ENCODE measurements around the gene TMOD4. TPM values are rescaled to one million over a fixed set of nuclear protein-coding genes. Genes with fewer than 3 reads are reported as not detected.

TMOD4 gene
- total RNA-seq, 1 donor from 2014 or later: 1.5 TPM

DNA sequence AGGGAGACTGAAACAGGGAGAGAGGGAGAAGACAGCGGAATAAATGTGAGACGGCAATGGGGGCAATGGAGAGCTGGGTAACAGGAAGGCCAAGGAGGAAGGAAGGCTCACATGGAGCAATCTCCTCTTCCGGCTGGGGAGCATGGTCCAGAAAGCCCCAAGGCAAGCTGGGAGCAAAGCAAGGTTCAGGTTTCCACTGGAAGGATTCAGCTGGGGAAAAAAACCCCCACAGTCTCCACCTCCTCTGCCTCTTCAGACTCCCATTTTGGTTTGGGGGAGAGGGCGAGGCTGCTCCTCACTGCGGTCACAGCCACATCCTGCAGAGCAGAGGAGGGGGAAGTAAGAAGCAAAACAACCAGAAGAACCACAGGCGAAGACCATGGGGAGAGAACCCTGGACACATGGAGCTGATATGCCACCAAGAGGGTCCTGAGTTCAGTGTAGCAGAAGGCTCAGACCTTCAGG, 18.7 kb downstream of the TMOD4 start:
- DNase-seq (ENCODE audit: low spot score, unreplicated experiment): no peak
- Mint-ChIP-seq H3K27ac (no peak overlapping the region), H3K9me3 (ENCODE audit: low read depth) (no peaks in the 10 kb centered on the region), H3K27me3 (no peaks in the 10 kb centered on the region), H3K36me3 (ENCODE audit: insufficient read depth) (peaks cover 16% of the 10 kb centered on the region), H3K4me1 (ENCODE audit: low read depth) (no peaks in the 10 kb centered on the region), H3K4me3 (ENCODE audit: low read depth) (no peak overlapping the region)
- no peak for TF ChIP-seq CTCF (IDR thresholded peaks at IDR 0.05; ENCODE audit: unreplicated experiment)

GRCh38 chr1:151156515-151156819, 19.3 kb downstream of the TMOD4 start, which contains the start of gene TNFAIP8L2:
TSS of gene TNFAIP8L2 (plus strand) at chr1:151156649. CDS start at chr1:151158698, 2,049 bp downstream.
- H3K9me3 Mint-ChIP-seq (ENCODE audit: low read depth): no peaks in the 10 kb centered on the region
- H3K36me3 Mint-ChIP-seq (ENCODE audit: insufficient read depth): peaks cover 13% of the 10 kb centered on the region
- H3K4me3 Mint-ChIP-seq (ENCODE audit: low read depth): no peak within 1 kb of the TSS
- no peak for TF ChIP-seq CTCF (IDR thresholded peaks at IDR 0.05; ENCODE audit: unreplicated experiment)
- H3K4me1 Mint-ChIP-seq (ENCODE audit: low read depth): no peaks in the 10 kb centered on the region
- H3K27me3 Mint-ChIP-seq: no peaks in the 10 kb centered on the region
- no peak within 1 kb of the TSS for H3K27ac Mint-ChIP-seq
- no peak for DNase-seq (ENCODE audit: low spot score, unreplicated experiment)

DNA sequence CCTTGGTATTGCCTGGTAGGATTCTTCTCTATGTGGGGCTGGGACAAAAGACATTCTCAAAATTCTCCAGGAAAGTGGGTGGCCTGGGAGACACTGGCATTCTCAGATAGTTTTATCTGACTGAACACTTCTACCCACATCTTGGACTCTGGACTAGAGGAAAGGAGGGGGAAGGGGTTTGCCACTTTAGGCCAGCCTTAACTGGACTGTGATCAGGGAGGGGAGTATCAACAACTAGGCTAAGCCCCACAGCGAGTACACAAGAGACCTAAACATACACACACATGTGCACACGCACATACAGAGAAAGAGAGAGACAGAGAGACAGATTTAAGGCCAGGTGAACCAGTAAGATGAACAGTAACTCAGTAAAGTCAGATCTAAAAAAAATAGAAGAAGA, 28.1 kb downstream of the TMOD4 start:
- Mint-ChIP-seq H3K27ac (no peak overlapping the region), H3K27me3 (peaks cover 19% of the 10 kb centered on the region), H3K36me3 (ENCODE audit: insufficient read depth) (peaks cover 2% of the 10 kb centered on the region), H3K4me3 (ENCODE audit: low read depth) (peak overlapping the region; percentile 91), H3K4me1 (ENCODE audit: low read depth) (peaks cover 10% of the 10 kb centered on the region), H3K9me3 (ENCODE audit: low read depth) (no peaks in the 10 kb centered on the region)
- no peak for DNase-seq (ENCODE audit: low spot score, unreplicated experiment)
- no peak for TF ChIP-seq CTCF (IDR thresholded peaks at IDR 0.05; ENCODE audit: unreplicated experiment)

DNA sequence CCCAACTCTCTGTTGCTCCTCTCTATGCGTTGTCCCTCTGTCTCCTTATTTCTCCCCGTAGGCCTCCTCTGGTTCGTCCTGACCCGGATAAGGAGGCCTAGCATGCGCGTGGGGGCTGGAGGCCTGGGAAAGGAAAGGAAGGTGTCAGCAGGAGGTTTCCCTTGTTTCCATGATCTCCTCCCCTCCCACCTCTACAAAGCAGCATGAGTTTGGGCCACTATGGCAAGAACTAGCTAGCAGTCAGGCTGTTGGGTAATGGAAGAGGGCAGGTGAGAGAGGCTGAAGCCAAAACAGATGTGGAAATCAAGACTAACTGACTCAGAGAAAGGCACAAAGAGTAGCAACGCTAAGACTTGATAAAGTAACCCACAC, 28.7 kb downstream of the TMOD4 start:
- Mint-ChIP-seq H3K36me3 (ENCODE audit: insufficient read depth) (peaks cover 2% of the 10 kb centered on the region), H3K4me3 (ENCODE audit: low read depth) (peak overlapping the region; percentile 91), H3K4me1 (ENCODE audit: low read depth) (peaks cover 10% of the 10 kb centered on the region), H3K27me3 (peaks cover 19% of the 10 kb centered on the region), H3K27ac (no peak overlapping the region), H3K9me3 (ENCODE audit: low read depth) (no peaks in the 10 kb centered on the region)
- no peak for DNase-seq (ENCODE audit: low spot score, unreplicated experiment)
- TF ChIP-seq CTCF (IDR thresholded peaks at IDR 0.05; ENCODE audit: unreplicated experiment): no peak

DNA sequence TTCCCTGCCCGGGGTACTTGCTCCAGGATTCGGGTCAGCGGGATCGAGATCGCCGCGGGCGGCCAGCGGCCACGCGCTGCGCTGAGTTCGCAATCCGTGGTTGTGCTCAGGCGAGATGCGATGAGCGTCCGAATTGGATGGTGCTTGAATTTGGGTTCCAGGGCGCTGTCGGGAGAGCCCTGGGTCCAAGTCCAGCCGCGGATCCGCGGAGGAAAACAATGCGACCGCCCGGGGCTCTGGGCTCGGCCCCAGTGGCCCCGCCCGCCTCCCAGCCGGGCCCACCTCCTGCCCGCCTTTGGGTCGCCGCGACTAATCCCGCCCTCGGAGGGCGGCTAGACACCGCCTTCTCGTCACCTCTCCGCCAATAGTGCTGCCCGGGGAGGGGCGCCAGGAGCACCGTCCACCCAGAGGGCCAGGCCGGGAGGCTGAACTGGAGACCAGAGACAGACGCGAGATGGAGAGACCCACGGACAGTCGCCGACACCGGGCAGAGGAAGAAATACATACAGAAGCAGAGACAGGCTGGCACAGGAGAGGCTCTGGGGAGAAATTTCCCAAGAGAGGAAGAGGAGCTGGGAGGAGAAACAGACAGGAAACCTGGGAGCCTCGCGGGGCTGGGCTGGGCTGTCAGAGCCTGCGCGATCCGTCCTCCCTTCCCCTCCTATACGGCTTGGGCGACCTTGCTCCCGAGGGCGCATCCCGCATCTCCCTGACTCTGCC, 29.2 kb downstream of the TMOD4 start, which contains the start of gene SEMA6C:
Gene SEMA6C (minus strand): TSS at position 220 of the 720 bp plus-strand sequence. CDS start 4,010 bp downstream, outside the sequence.
- no peak for TF ChIP-seq CTCF (IDR thresholded peaks at IDR 0.05; ENCODE audit: unreplicated experiment)
- peak within 1 kb of the TSS; percentile 91 for H3K4me3 Mint-ChIP-seq (ENCODE audit: low read depth)
- peaks cover 19% of the 10 kb centered on the region for H3K27me3 Mint-ChIP-seq
- peaks cover 10% of the 10 kb centered on the region for H3K4me1 Mint-ChIP-seq (ENCODE audit: low read depth)
- DNase-seq (ENCODE audit: low spot score, unreplicated experiment): peak; percentile 78
- peaks cover 2% of the 10 kb centered on the region for H3K36me3 Mint-ChIP-seq (ENCODE audit: insufficient read depth)
- peak within 1 kb of the TSS; percentile 78 for H3K27ac Mint-ChIP-seq
- no peaks in the 10 kb centered on the region for H3K9me3 Mint-ChIP-seq (ENCODE audit: low read depth)

Data from progenitor cell of endocrine pancreas (in vitro differentiated cells).